Epithelial cell of prostate (primary cell): ENCODE measurements around the gene GLRX.
"Not testable (repeated sequence)": the region's sequence is repeated elsewhere in the genome, so short reads cannot be mapped to it uniquely, and the experiment has no call there.

Experiments used
- DNase-seq: peaks from one replicate; pipeline ENCODE4 v3.0.0-alpha.2; 2011; ENCODE audit warnings: low read depth, low spot score
- H3K27ac ChIP-seq: fragments of 450-650 bp; 2 replicates; pipeline ENCODE4 v1.5.1; 2017; ENCODE audit warnings: mild to moderate bottlenecking

The GLRX gene

DNA sequence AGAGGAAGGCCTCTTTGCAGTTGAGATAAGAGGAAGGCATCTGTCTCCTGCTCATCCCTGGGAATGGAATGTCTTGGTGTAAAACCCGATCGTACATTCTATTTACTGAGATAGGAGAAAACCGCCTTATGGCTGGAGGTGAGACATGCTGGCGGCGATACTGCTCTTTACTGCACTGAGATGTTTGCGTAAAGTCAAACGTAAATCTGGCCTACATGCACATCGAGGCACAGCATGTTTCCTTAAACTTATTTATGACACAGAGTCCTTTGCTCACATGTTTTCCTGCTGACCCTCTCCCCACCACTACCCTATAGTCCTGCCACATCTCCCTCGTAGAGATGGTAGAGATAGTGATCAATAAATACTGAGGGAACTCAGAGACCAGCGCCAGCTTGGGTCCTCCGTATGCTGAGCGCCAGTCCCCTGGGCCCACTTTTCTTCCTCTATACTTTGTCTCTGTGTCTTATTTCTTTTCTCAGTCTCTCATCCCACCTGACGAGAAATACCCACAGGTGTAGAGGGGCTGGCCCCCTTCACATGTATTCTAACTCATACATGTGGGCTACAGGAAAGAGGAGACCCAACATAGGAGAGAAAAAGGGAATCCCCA lies 11.0 kb downstream of the GLRX start:
- peak overlapping the region; percentile 26 for H3K27ac ChIP-seq
- DNase-seq: not testable (repeated sequence)

DNA sequence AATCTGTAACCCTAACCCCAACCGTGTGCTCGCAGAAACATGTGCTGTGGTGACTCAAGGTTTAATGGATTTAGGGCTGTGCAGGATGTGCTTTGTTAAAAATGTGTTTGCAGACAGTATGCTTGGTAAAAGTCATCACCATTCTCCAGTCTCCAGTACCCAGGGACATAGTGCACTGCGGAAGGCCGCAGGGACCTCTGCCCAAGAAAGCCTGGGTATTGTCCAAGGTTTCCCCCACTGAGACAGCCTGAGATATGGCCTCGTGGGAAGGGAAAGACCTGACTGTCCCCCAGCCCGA lies 11.5 kb downstream of the GLRX start:
- not testable (repeated sequence) for DNase-seq
- H3K27ac ChIP-seq: peak overlapping the region; percentile 26

DNA sequence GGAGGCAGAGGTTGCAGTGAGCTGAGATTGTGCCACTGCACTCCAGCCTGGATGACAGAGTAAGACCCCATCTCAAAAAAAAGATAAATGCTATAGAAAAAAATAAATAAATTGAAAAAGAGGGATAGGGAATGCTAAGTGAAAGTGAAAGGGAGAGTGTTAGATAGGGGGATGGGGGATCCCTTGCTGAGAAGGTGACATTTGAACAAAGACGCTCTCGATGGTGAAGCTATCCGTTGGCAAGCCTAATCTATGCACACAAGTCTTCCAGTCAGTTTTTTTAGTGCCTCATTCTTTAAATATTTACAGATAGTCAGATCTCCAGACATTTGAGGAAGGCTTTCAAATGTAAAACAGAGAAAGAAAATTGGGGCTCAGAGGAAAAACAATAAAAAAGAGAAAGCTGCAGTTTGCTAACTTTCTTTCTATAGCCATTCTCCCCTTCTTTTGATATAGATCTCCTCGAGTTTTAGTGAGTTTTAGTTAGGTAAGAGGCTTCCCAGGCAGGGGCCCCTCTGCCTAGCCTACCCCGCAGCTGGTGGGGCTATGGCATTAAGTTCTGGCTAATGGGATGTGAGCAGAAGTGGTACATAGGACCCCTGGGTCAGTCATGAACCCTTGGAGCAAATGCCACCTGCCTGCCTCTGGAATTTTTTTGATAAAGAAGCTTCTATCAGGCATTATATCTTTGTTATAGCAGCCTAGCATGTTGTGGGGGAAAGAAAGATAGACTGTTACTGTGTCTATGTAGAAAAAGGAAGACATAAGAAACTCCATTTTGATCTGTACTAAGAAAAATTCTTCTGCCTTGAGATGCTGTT lies 12.0 kb downstream of the GLRX start:
- peak overlapping the region; percentile 26 for H3K27ac ChIP-seq
- no peak for DNase-seq

DNA sequence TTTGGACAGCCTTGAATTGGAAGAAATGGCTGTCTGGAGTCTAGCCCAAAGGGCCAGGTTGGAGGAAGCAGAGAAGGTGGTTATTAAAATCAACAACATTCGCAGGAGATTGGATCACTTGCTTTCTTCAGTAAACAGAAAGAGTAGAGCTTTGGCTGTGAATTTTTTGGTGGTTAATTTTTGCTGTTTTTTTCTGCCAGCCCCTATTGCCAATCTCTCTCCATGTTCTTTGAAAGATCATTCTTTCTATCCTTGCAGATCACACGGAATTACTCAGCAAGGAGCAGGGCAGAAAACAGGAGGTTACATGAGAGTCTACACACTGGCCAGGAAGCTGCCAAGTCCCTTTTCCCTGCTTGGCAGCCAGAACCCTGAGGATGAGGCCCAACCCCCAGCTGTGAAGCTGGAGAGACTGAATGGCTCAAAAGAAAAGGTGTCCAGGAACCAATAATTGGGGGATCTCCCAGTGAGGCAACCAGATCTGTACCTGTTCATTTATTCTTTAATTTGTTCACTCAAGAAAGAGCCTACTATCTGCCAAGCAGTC lies 13.0 kb downstream of the GLRX start:
- H3K27ac ChIP-seq: no peak overlapping the region
- DNase-seq: no peak

DNA sequence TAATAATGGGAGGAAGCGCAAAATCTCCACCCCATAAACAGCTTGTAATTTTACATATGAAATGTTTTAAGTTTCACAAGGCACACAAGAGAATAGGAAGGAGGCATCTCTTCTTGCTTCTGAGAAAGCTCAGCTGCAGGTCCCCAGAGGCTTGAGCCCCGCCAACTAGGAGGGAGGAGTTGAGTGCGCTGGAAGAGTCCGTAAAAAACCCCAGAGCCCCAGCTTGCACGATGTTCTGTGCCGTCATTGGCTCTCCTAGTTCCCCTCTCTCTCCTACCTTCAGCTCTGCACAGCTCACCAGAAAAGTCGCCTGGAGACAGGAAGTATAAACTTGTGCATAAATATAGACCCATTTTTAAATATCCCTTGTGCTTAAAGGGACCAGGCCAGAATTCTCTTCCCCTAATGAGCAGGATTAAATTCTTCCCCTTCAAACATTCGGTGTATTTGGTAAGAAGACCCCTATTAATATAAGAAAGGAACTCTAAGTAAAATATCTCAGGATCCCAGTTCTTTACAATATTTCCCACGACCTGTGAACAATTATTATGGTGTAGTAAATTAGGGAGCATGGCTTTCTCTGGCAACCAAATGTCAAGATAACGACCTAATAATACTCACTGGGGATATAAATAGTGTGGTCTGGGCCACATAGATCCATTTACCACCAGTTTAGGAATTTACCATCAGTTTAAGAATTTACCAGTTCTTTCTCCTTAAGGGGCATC lies 13.7 kb downstream of the GLRX start:
- no peak for DNase-seq
- no peak overlapping the region for H3K27ac ChIP-seq

DNA sequence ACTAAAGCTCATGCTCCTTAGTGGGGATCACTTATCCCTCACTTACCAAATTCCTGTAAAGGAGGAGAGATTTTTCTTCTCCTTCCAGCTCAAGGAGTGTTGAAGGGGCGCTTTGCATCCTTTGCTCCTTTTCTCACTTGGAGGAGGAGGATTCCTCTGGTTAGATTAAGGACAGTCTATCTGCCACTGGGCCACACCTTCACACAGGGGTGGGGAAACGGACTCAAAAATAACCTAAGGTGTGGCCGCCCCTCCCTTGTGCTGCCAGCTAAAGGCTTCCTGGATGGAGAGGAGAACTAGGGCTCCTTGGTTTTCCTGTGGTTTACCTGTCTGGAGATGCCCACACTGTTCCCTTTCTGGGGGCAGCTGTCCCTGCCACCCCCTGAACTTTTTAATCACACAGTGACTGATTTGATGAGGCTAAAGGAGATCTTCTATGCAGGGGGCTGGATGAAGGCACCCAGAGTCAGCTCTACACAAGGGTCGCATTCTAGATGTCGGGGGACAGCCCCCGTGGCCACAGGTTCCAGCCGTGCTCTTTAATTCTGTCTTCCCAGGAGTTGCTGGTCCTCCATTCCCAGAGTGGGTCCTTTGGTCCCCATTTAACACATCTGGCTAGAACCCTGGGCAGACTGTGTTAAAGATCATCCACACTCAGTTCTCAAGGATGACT lies 14.4 kb downstream of the GLRX start:
- DNase-seq: no peak
- H3K27ac ChIP-seq: no peak overlapping the region

DNA sequence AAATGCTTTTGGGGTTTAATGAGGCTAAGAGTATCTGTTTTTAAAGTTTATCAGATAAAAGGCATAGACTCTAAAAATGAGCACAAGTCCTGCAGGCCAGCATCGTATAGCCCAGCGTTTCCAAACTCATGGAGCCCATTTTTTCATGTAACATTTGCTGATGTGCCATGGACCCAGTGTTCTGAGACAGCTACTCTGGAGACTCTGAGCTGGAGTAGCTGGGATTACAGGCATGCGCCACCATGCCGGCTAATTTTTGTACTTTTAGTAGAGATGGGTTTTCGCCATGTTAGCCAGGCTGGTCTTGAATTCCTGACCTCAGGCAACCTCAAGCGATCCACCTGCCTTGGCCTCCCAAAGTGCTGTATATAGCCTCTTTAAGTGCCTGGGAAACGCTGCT lies 15.8 kb downstream of the GLRX start:
- DNase-seq: no peak
- no peak overlapping the region for H3K27ac ChIP-seq

DNA sequence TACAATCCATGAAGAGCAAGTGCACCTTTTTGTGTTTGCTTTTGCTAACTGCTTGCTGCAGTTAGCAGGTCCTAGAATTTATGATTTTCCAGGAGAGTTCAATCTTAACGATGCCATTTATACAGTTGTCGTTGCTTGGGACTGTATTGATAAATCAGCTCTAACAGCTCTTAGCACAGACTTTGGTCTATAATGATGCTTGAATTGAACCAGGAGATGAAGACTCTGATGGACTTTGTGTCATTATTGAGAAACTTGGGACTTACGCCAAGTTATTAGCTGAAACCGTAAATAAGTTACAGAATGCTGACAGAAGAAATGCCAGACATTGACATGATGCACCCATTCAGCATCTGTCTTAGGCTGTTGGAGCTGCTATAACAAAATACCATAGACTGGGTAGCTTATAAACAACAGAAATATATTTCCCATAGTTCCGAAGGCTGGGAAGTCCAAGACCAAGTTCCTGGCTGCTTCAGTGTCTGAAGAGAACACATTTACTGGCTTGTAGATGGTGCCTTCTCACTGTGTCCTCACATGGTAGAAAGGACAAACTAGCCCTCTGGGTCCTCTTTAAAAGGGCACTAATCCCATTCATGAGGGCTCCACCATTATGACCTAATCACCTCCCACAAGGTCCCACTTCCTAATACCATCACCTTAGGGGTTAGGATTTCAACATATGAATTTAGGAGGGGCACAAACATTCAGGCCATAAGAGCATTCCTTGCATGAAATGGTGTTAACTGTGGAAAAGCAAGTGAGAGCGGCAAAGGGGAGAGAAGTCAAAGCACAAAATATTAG lies 17.6 kb downstream of the GLRX start:
- no peak overlapping the region for H3K27ac ChIP-seq
- DNase-seq: no peak

DNA sequence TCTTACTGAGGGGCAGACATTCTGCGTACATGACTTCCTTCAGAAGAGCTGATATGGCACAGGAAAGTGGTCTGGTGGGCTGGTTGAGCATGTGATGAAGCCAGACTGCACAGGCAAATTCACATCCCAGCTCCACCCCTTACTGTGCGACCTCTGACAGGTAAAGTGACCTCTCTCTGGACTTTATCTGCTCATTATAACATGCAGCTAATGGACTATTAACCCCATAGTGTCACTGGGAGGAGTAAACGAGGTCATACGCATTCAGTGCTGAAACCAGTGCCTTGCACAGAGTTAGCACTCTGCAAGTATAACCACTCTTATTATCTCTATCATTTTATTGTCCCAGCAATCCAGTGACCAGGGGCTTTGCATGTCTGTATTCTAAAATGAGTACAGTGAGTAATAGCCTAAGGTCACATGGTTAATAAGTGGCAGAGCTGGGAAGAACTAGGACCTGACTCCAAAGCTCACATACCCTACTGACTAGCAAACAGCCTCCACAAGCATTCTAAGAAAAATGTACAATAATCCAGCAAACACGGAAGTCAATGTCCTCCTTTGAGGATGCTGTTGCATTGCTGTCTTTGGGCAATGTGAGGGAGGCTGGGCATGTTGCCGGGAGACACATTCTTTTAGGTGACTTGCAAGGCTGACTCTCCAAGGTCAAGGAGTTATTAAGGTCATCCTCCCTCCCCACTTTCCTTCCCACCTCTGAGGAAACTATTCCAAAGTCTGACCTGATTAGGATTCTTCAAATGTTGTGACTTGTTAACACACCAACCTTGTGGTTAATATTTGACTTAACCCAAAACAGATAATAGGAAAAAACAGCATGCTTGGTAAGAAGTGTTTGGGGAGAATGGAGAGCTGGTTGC lies 19.0 kb downstream of the GLRX start:
- H3K27ac ChIP-seq: no peak overlapping the region
- DNase-seq: no peak

DNA sequence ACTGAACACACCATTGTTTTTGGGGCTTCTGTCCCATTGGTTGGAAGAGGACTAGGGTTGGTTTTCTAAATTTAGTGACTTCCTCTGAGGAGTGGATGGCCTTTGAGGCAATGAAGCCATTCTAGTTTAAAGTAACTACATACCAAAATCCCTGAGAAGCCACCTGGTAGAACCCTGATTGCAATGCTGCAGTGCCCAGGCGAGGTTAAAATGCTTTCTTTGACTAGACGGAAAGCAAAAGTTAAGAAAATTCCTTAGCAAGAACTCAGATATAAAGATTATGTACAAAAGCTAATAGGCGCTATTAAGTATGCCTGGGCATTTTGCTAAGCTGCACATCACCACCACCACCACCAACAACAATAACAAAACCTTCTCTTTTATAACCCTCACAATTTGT lies 20.6 kb downstream of the GLRX start:
- H3K27ac ChIP-seq: no peak overlapping the region
- DNase-seq: no peak

DNA sequence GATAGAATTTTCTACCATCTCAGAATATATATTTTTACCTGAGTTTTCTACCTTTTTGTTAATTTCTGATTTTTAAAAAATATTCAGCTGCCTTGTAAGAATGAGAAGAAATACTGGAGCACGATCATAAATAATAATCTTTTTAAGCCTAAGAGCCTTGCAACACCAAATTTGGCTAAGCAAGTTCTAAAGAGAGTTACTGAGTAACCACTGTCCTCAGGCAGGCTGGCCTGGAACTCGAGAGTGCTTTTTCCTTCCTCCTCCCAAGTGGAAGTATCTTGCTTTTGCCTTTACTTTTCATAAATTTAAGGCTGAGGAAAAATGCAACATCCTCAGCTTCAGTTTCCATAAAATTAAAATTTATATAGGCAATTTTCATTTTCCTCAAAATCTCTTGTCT lies 21.0 kb downstream of the GLRX start:
- DNase-seq: no peak
- no peak overlapping the region for H3K27ac ChIP-seq

DNA sequence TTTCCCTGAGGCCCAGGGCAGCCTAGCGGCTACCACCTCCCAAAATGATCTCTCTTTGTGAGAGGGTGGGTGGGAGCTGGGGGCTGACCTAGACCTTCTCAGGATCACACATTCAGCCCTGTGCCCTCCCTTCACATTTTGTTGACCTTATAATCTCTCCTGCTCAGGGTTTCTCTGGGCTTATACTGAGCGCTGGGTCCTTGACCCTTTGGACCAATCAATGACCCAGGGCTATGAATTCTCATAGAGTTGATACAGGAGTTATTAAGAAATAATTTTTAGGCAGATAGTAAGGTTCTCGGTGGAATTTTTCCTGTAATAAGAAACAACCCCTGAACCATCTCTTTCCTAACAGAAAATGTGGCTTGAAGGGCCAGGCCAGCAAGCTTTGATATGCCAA lies 22.0 kb downstream of the GLRX start:
- H3K27ac ChIP-seq: no peak overlapping the region
- DNase-seq: no peak

DNA sequence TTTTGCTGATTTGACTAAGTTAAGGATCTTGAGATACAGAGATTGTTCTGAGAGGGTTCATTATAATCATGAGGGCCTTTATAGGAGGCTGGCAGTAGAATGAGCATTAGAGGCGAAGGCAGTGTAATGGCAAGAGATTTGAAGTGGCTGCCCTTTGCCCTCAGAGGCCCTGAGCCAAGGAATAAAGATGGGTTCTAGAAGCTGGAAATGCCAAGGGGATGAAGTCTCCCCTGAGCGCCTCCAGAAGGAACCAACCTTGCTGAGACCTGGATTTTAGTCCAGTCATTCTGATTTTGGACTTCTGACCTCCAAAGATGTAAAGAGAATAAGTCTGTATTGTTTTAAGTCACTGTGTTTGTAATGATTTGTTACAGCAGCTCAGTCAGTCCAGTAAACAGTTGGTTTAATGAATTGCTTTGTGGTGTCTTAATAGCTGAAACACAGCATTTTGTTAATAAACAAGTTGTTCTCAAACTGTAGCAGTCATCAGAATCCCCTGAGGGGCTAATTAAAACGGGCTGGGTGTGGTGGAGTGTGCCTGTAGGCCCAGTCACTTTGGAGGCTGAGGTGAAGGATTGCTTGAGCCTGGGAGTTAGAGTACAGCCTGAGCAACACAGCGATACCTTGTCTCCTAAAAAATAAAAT lies 23.2 kb downstream of the GLRX start:
- no peak for DNase-seq
- no peak overlapping the region for H3K27ac ChIP-seq

DNA sequence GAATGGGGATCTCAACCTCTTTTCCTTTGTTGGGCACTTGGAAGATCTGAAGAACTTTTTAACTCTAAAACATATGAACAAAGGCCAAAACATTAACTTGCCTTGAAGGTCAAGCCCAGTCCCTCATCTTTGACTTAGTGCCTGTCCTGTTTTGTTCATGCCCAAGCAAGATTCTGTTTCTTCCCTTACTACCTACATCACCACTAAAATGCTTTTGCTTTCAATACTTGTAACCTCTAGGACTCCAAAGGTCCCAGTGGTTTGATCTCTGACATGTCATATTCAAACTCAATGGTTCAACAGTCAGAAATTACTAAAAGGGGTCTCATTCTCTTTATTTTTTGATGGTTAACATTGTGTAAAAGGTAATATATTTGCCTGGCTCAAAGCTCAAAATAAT lies 24.0 kb downstream of the GLRX start:
- H3K27ac ChIP-seq: no peak overlapping the region

DNA sequence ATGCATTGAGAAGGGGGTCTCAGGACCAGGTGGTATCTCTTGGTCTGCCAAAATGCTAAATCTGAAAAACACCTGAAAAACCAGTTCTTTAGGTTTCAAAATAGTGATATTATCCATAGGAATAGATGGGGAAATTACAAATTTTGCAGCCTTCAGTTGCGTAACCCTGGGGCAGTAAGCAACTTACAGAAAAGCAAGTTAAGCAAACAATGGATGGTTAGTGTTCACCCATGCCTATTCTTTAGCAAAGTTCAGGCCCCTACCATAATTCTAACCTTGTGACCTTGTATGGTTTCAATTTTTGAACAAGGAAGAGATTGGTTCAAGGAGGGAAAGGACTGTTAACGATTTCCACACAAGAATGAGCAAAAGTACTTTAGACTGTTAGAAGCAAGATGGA lies 24.5 kb downstream of the GLRX start:
- DNase-seq: no peak
- no peak overlapping the region for H3K27ac ChIP-seq

More for the DNA sequence above, 24.0 kb downstream of the GLRX start:
- no peak for DNase-seq

DNA sequence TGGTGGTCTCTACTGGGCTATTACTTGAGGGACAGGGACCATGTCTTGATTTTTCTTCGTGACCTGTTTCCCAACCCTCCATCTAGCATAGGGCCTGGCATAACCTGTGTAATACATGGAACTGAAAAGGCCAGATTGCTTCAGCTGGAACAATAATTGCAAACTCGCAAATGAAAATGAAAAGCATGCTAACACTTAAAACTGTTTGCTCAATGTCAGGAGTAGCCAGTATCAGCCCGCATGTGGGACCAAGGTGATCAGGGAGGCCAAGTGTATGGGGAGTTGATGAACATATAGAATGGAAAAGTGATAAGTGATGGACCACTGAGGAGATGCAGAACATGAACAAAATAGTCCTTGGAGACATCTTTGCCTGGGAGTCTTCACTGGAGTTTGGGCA lies 25.2 kb downstream of the GLRX start:
- DNase-seq: no peak

DNA sequence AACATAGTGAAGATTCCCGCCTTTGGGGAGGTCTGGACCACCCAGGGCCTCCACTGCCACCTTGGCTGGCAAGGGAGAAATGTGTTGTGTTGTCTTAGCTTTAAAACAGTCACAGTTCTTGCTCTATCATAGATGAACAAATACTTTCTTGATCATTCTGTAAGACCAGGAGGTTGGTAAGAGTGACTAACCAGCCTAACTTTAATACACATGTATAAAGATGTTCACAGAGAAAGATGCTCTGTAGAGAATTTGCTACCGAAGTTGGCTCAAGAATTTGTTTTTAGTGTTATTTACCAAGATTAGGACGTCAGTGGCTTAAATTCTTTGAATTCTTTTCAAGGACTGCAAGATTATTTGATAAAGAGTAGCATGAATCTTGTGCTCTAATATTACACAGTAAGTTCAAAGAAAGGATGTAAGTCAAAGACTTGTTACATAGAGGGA lies 28.4 kb downstream of the GLRX start:
- no peak for DNase-seq
- H3K27ac ChIP-seq: no peak overlapping the region

More for the DNA sequence above, 25.2 kb downstream of the GLRX start:
- no peak overlapping the region for H3K27ac ChIP-seq

DNA sequence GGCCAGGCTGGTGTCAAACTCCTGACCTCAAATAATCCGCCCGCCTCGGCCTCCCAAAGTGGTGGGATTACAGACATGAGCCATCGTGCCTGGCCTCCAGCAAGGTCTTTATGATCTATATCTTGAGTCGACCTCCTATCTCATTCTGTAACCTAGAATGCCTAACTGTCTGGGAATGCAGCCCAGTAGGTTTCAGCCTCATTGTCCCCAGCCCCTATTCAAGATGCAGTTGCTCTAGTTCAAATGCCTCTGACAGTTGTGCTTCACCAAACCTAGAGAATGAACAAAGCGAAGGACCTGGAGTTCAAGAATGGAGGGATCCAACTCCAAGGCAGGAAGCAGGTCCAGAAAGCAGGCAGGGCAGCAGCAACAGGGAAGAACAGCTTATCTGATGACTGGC lies 30.8 kb downstream of the GLRX start:
- no peak overlapping the region for H3K27ac ChIP-seq
- no peak for DNase-seq
